NCI-H2029 (cell line): ENCODE results near the gene RASSF9.

Experiments used
- DNase-seq: peaks from one replicate; lab custom pipeline; 2025; lab: John Stamatoyannopoulos, UW

Gene RASSF9

GRCh38 chr12:85836197-85837090 lies at the start of gene RASSF9:
TSS of gene RASSF9 (minus strand) at chr12:85836409. CDS start at chr12:85836201, 208 bp downstream.
- DNase-seq, result no peak

- DNase-seq, result no peak
Observed at GRCh38 chr12:85883763-85884162, 47.6 kb upstream of the RASSF9 start.

GRCh38 chr12:85877459-85877858 lies 41.2 kb upstream of the RASSF9 start:
- DNase-seq, result no peak

- DNase-seq, result no peak
Observed at GRCh38 chr12:85874031-85874461, 37.8 kb upstream of the RASSF9 start, which contains the start of gene NTS. TSS of gene NTS (plus strand) at chr12:85874295. CDS start at chr12:85874404, 109 bp downstream.

- peak; percentile 50 for DNase-seq
Observed at GRCh38 chr12:85872497-85873091, 36.4 kb upstream of the RASSF9 start.

GRCh38 chr12:85866986-85867776 lies 31.0 kb upstream of the RASSF9 start:
- DNase-seq, result peak; percentile 19

GRCh38 chr12:85865890-85866289 lies 29.7 kb upstream of the RASSF9 start:
- DNase-seq, result no peak

- no peak for DNase-seq
Observed at GRCh38 chr12:85856966-85857365, 20.8 kb upstream of the RASSF9 start.

- DNase-seq, result no peak
Observed at GRCh38 chr12:85855305-85855704, 19.1 kb upstream of the RASSF9 start.

- no peak for DNase-seq
Observed at GRCh38 chr12:85849344-85849743, 13.1 kb upstream of the RASSF9 start.

- DNase-seq, result no peak
Observed at GRCh38 chr12:85843606-85844310, 7.5 kb upstream of the RASSF9 start.

GRCh38 chr12:85835426-85836196 lies 598 bp downstream of the RASSF9 start:
- no peak for DNase-seq

- DNase-seq, result no peak
Observed at GRCh38 chr12:85834378-85834777, 1.8 kb downstream of the RASSF9 start.

GRCh38 chr12:85833579-85833978 lies 2.6 kb downstream of the RASSF9 start:
- no peak for DNase-seq

GRCh38 chr12:85831327-85831990 lies 4.8 kb downstream of the RASSF9 start:
- DNase-seq, result no peak

- no peak for DNase-seq
Observed at GRCh38 chr12:85829391-85829790, 6.8 kb downstream of the RASSF9 start.

GRCh38 chr12:85828576-85828975 lies 7.6 kb downstream of the RASSF9 start:
- no peak for DNase-seq

- no peak for DNase-seq
Observed at GRCh38 chr12:85825746-85826145, 10.5 kb downstream of the RASSF9 start.

GRCh38 chr12:85823436-85824180 lies 12.6 kb downstream of the RASSF9 start:
- DNase-seq, result no peak

GRCh38 chr12:85821759-85822158 lies 14.4 kb downstream of the RASSF9 start:
- DNase-seq, result no peak
